ENCODE data around the gene EGFR. TPM values are rescaled to one million over a fixed set of nuclear protein-coding genes. Genes with fewer than 3 reads are reported as not detected.
"Not testable (repeated sequence)": the region's sequence is repeated elsewhere in the genome, so short reads cannot be mapped to it uniquely, and the experiment has no call there.

Gene EGFR
- total and polyA plus RNA-seq, 2 donors (not counting 3 experiments of a cell fraction or from before 2014, with no cell fraction given), result 1.5 to 4.1 TPM

DNA sequence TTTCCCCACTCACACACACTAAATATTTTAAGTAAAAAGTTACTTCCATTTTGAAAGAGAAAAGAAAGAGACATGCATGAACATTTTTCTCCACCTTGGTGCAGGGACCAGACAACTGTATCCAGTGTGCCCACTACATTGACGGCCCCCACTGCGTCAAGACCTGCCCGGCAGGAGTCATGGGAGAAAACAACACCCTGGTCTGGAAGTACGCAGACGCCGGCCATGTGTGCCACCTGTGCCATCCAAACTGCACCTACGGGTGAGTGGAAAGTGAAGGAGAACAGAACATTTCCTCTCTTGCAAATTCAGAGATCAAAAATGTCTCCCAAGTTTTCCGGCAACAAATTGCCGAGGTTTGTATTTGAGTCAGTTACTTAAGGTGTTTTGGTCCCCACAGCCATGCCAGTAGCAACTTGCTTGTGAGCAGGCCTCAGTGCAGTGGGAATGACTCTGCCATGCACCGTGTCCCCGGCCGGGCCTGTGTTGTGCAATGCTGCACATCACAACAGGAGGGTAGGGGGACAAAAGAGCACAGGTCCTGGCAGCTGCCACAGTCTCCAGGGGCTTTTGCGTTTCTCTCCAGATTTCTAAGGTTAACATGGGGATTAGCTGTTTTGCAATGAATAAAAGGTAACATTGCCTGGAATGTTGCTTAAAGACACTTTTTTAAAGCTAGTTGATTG lies 146.5 kb downstream of the EGFR start:
- no peaks in the 10 kb centered on the region for H3K27me3 ChIP-seq (ENCODE audit: control insufficient read depth in 2 of 2, insufficient read depth in 2 of 2, low read length in 2 of 2)
- ChIA-PET POLR2A (no interaction called here), CTCF (interaction anchor here (1.1 kb wide), 1 partner anchor 32 kb away, joined by 3 read pairs; no protein-coding TSS in a partner anchor)
- no peaks in the 10 kb centered on the region for H3K9me1 ChIP-seq (replicated peaks; ENCODE audit: control insufficient read depth, extremely low read depth, insufficient read depth, low read length)
- no peaks in the 10 kb centered on the region for H4K20me1 ChIP-seq (replicated peaks; ENCODE audit: control insufficient read depth, extremely low read depth, insufficient read depth, low read length)
- no peak overlapping the region for H3K27ac ChIP-seq (ENCODE audit: insufficient read depth, low read depth, low read length)
- no peak for FAIRE-seq
- H3K79me2 ChIP-seq (ENCODE audit: control insufficient read depth, insufficient read depth, low read length), result no peaks in the 10 kb centered on the region
- no peak overlapping the region for H3K4me2 ChIP-seq (ENCODE audit: insufficient read depth, low read length)
- no peak overlapping the region for H2AFZ ChIP-seq (ENCODE audit: low read depth, low read length)
- no peak overlapping the region for H3K4me3 ChIP-seq (replicated peaks in 1 of 3; ENCODE audit: insufficient read depth in 1 of 3, low read depth in 1 of 3, low read length in 3 of 3)
- dilution Hi-C loops (cut with MboI; ENCODE audit: extremely low pct_ligation_motif_present, low sequenced_read_pairs), result no loop called here
- H3K9me3 ChIP-seq (replicated peaks; ENCODE audit: control insufficient read depth, insufficient read depth, low read length), result no peaks in the 10 kb centered on the region
- H3K4me1 ChIP-seq (ENCODE audit: control insufficient read depth, extremely low read depth, insufficient read depth, low read length), result peaks cover 7% of the 10 kb centered on the region
- intact Hi-C loops (cut with micrococcal nuclease), result no loop called here
- H3K36me3 ChIP-seq (ENCODE audit: control insufficient read depth in 2 of 2, extremely low read depth in 1 of 2, insufficient read depth in 2 of 2, low read length in 2 of 2), result no peaks in the 10 kb centered on the region
- DNase-seq (ENCODE audit: low read depth, low spot score), result no peak
- no TSS peak for BruUV-seq (replicated peaks)
- no peak overlapping the region for H3K9ac ChIP-seq (replicated peaks; ENCODE audit: extremely low read depth, insufficient read depth, low read length)
- no peak for TF ChIP-seq JUN (IDR thresholded peaks at IDR 0.05; ENCODE audit: borderline replicate concordance, insufficient read depth, insufficient read length, low read depth)
- no peak for TF ChIP-seq MYC (IDR thresholded peaks at IDR 0.05; ENCODE audit: low read depth, low read length)
- no peak for TF ChIP-seq FOS (IDR thresholded peaks at IDR 0.05; ENCODE audit: borderline replicate concordance, insufficient read depth, low read length)
- no peak for TF ChIP-seq GATA2 (IDR thresholded peaks at IDR 0.05; ENCODE audit: insufficient read depth, insufficient read length, low read depth, low read length)
- no peak for TF ChIP-seq EZH2 (IDR thresholded peaks at IDR 0.05; ENCODE audit: borderline replicate concordance, low read depth, low read length, severe bottlenecking)
- TF ChIP-seq POLR2A (IDR thresholded peaks at IDR 0.05; ENCODE audit: low read depth, low read length), result no peak
- TF ChIP-seq POLR2AphosphoS5 (IDR thresholded peaks at IDR 0.05; ENCODE audit: insufficient read depth, low read depth, low read length), result no peak
- TF ChIP-seq, protein P1, sequence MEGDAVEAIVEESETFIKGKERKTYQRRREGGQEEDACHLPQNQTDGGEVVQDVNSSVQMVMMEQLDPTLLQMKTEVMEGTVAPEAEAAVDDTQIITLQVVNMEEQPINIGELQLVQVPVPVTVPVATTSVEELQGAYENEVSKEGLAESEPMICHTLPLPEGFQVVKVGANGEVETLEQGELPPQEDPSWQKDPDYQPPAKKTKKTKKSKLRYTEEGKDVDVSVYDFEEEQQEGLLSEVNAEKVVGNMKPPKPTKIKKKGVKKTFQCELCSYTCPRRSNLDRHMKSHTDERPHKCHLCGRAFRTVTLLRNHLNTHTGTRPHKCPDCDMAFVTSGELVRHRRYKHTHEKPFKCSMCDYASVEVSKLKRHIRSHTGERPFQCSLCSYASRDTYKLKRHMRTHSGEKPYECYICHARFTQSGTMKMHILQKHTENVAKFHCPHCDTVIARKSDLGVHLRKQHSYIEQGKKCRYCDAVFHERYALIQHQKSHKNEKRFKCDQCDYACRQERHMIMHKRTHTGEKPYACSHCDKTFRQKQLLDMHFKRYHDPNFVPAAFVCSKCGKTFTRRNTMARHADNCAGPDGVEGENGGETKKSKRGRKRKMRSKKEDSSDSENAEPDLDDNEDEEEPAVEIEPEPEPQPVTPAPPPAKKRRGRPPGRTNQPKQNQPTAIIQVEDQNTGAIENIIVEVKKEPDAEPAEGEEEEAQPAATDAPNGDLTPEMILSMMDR (IDR thresholded peaks at IDR 0.05; ENCODE audit: extremely low read depth in 1 of 2, insufficient read depth in 1 of 2, low read depth in 1 of 2, low read length in 2 of 2), result no peak
- TF ChIP-seq, protein P2, sequence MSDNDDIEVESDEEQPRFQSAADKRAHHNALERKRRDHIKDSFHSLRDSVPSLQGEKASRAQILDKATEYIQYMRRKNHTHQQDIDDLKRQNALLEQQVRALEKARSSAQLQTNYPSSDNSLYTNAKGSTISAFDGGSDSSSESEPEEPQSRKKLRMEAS (IDR thresholded peaks at IDR 0.05; ENCODE audit: insufficient read depth, insufficient read length), result no peak

DNA sequence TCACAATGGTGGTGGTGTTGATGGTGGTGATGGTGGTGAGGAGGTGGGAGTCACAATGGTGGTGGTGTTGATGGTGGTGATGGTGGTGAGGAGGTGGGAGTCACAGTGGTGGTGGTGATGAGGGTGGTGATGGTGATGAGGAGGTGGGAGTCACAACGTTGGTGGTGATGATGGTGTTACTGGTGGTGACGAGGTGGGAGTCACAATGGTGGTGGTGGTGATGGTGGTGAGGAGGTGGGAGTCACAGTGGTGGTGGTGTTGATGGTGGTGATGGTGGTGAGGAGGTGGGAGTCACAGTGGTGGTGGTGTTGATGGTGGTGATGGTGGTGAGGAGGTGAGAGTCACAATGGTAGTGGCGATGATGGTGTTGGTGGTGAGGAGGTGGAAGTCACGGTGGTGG lies 148.5 kb downstream of the EGFR start:
- H3K4me2 ChIP-seq (ENCODE audit: insufficient read depth, low read length); H3K27me3 ChIP-seq (ENCODE audit: control insufficient read depth in 2 of 2, insufficient read depth in 2 of 2, low read length in 2 of 2); POLR2A ChIA-PET; H3K27ac ChIP-seq (ENCODE audit: insufficient read depth, low read depth, low read length); dilution Hi-C loops (cut with MboI; ENCODE audit: extremely low pct_ligation_motif_present, low sequenced_read_pairs); H4K20me1 ChIP-seq (replicated peaks; ENCODE audit: control insufficient read depth, extremely low read depth, insufficient read depth, low read length); H3K36me3 ChIP-seq (ENCODE audit: control insufficient read depth in 2 of 2, extremely low read depth in 1 of 2, insufficient read depth in 2 of 2, low read length in 2 of 2); BruUV-seq (replicated peaks); H3K79me2 ChIP-seq (ENCODE audit: control insufficient read depth, insufficient read depth, low read length); H3K4me1 ChIP-seq (ENCODE audit: control insufficient read depth, extremely low read depth, insufficient read depth, low read length); H3K9ac ChIP-seq (replicated peaks; ENCODE audit: extremely low read depth, insufficient read depth, low read length); H3K4me3 ChIP-seq (replicated peaks in 1 of 3; ENCODE audit: insufficient read depth in 1 of 3, low read depth in 1 of 3, low read length in 3 of 3); H2AFZ ChIP-seq (ENCODE audit: low read depth, low read length); H3K9me3 ChIP-seq (replicated peaks; ENCODE audit: control insufficient read depth, insufficient read depth, low read length); H3K9me1 ChIP-seq (replicated peaks; ENCODE audit: control insufficient read depth, extremely low read depth, insufficient read depth, low read length); FAIRE-seq; CTCF ChIA-PET; intact Hi-C loops (cut with micrococcal nuclease); DNase-seq (ENCODE audit: low read depth, low spot score): not testable (repeated sequence)

Measured in endothelial cell of umbilical vein (primary cell).